GM23338 (cell line): ENCODE data around the gene MAP7D3.

Experiments
- CREB1 ChIP-seq: fragments of 250-450 bp; sonication (Bioruptor Pico); IDR thresholded peaks from 2 replicates; pipeline ENCODE4 v1.5.0; 2020; ENCODE audit warnings: low read depth, mild to moderate bottlenecking, moderate library complexity
- CTCF ChIP-seq, 2 experiments: fragments of 200-600 bp in 1 of 2; sonication (generic) in 1 of 2; conservative IDR thresholded peaks; 2 replicates each; pipeline versions ENCODE4 v1.5.1 to v1.6.1; 2016 to 2017; ENCODE audit warnings: antibody characterized with exemption in 2 of 2, low read depth in 2 of 2, mild to moderate bottlenecking in 2 of 2, moderate library complexity in 1 of 2
- EZH2 ChIP-seq: fragments of 200-600 bp; sonication (generic); IDR thresholded peaks from one replicate; pipeline ENCODE4 v1.8.0; 2017; ENCODE audit warnings: antibody characterized with exemption, mild to moderate bottlenecking, low read depth; ENCODE audit not compliant: unreplicated experiment
- EZH2phosphoT487 ChIP-seq: fragments of 200-600 bp; sonication (generic); IDR thresholded peaks from one replicate; pipeline ENCODE4 v1.8.1; 2018; ENCODE audit warnings: antibody characterized with exemption; ENCODE audit not compliant: unreplicated experiment
- POLR2AphosphoS5 ChIP-seq: IDR thresholded peaks from 2 replicates; pipeline ENCODE4 v1.6.1; 2016; ENCODE audit warnings: antibody characterized with exemption, low read depth
- REST ChIP-seq: IDR thresholded peaks from one replicate; pipeline ENCODE4 v1.6.1; 2018; ENCODE audit warnings: antibody characterized with exemption; ENCODE audit not compliant: unreplicated experiment

- TF ChIP-seq EZH2 (no peak), CREB1 (no peak), CTCF (conservative IDR thresholded peaks at IDR 0.05; ENCODE audit: low read depth in 2 of 2) (no peak), POLR2AphosphoS5 (no peak), EZH2phosphoT487 (no peak), REST (no peak)
Observed at GRCh38 chrX:136179133-136179532, 72.1 kb downstream of the MAP7D3 start.
